HCT116 (cell line): ENCODE measurements around the gene KRT7. TPM values are rescaled to one million over a fixed set of nuclear protein-coding genes. Genes with fewer than 3 reads are reported as not detected.

Experiments used
- ATAC-seq: fragments of 200-7000 bp; cut with Tn5 transposase; 2 replicates; pipeline ENCODE4 v1.9.1; 2020; ENCODE audit warnings: mild to moderate bottlenecking, moderate library complexity
- BruUV-seq: library from RNA; stranded (reverse); fragments of 400-500 nt; replicated peaks from 2 replicates; lab custom pipeline; 2021; lab: Mats Ljungman, UMichigan
- CTCF ChIA-PET: fragments of 300-600 bp; sonication (Branson Sonifier 250); formaldehyde crosslinking; loops from one replicate; lab custom pipeline; 2021; ENCODE audit warnings: antibody characterized with exemption; lab: Charles Lee
- POLR2A ChIA-PET: fragments of 300-600, 350-600 bp; sonication (Branson Sonifier 250); formaldehyde crosslinking; loops from one replicate; lab custom pipeline; 2021; ENCODE audit warnings: antibody characterized with exemption; lab: Charles Lee
- RAD21 ChIA-PET, 2 experiments: fragments of 300-600 bp; sonication (Branson Sonifier 250); formaldehyde crosslinking; loops; one replicate each; lab custom pipeline; 2023; ENCODE audit warnings: low total read pairs in 2 of 2; ENCODE audit not compliant: uncharacterized antibody in 2 of 2, unreplicated experiment in 2 of 2, low non-redundant PET in 1 of 2; lab: Charles Lee
- DNase-seq: peaks from one replicate; pipeline ENCODE4 v3.0.0-alpha.2; 2010; ENCODE audit warnings: low read depth, low spot score
- H2AFZ ChIP-seq: fragments of 200-600 bp; shearing (Covaris generic), sonication (generic); 2 replicates; pipeline ENCODE4 v1.6.1; 2017; ENCODE audit warnings: low read depth, mixed run types, mixed read lengths, antibody characterized with exemption, low read length; ENCODE audit not compliant: poor library complexity, severe bottlenecking
- H3K27ac ChIP-seq: 2 replicates; pipeline ENCODE4 v1.5.1; 2012; ENCODE audit warnings: low read depth, low read length
- H3K27me3 ChIP-seq: fragments of 200-600 bp; sonication (generic); 2 replicates; pipeline ENCODE4 v1.6.1; 2016; ENCODE audit warnings: mixed run types, low read length, mixed read lengths; ENCODE audit not compliant: insufficient read depth
- H3K36me3 ChIP-seq, 2 experiments: fragments of 200-500 bp in 1 of 2; fragments of 200-600 bp in 1 of 2; sonication (Bioruptor generic) in 1 of 2; sonication (generic) in 1 of 2; 2 replicates each; pipeline versions ENCODE4 v1.5.1 to v1.6.1; 2014 to 2016; ENCODE audit warnings: low read length in 2 of 2, inconsistent platforms in 1 of 2, mixed read lengths in 1 of 2, mixed run types in 1 of 2; ENCODE audit not compliant: insufficient read depth in 2 of 2, control insufficient read depth in 1 of 2
- H3K4me1 ChIP-seq, 2 experiments: fragments of 200-600 bp in 1 of 2; sonication (generic) in 1 of 2; 2 replicates each; pipeline versions ENCODE4 v1.5.1 to v1.6.1; 2012 to 2017; ENCODE audit warnings: low read length in 2 of 2, inconsistent platforms in 1 of 2, mild to moderate bottlenecking in 1 of 2, mixed read lengths in 1 of 2, mixed run types in 1 of 2, moderate library complexity in 1 of 2; ENCODE audit not compliant: insufficient read depth in 2 of 2, control insufficient read depth in 1 of 2
- H3K4me2 ChIP-seq: fragments of 200-600 bp; sonication (generic); 2 replicates; pipeline ENCODE4 v1.6.1; 2017; ENCODE audit warnings: mixed run types, low read length, mixed read lengths
- H3K4me3 ChIP-seq, 2 experiments: fragments of 200-600 bp in 1 of 2; sonication (generic) in 1 of 2; replicated peaks in 1 of 2; 2 replicates each; pipeline ENCODE4 v1.5.1; 2011 to 2016; ENCODE audit warnings: low read length in 2 of 2, control low read depth in 1 of 2, low read depth in 1 of 2, mild to moderate bottlenecking in 1 of 2, mixed read lengths in 1 of 2, mixed run types in 1 of 2
- H3K79me2 ChIP-seq: fragments of 200-600 bp; sonication (generic); 2 replicates; pipeline ENCODE4 v1.6.1; 2017; ENCODE audit warnings: mild to moderate bottlenecking, mixed run types, low read length, moderate library complexity, mixed read lengths; ENCODE audit not compliant: insufficient read depth
- H3K9ac ChIP-seq: fragments of 200-600 bp; sonication (generic); 2 replicates; pipeline ENCODE4 v1.6.1; 2016; ENCODE audit warnings: low read length, mixed read lengths
- H3K9me2 ChIP-seq: fragments of 200-600 bp; sonication (generic), shearing (Covaris generic); 2 replicates; pipeline ENCODE4 v1.6.1; 2017; ENCODE audit warnings: mixed run types, mild to moderate bottlenecking, moderate library complexity; ENCODE audit not compliant: insufficient read depth
- H3K9me3 ChIP-seq, 2 experiments: fragments of 200-500 bp in 1 of 2; fragments of 200-600 bp in 1 of 2; sonication (Bioruptor generic) in 1 of 2; sonication (generic) in 1 of 2; 2 replicates each; pipeline ENCODE4 v1.6.1; 2014 to 2017; ENCODE audit warnings: low read length in 2 of 2, mixed read lengths in 2 of 2, inconsistent platforms in 1 of 2, low read depth in 1 of 2, mild to moderate bottlenecking in 1 of 2, mixed run types in 1 of 2, moderate library complexity in 1 of 2; ENCODE audit not compliant: control insufficient read depth in 1 of 2, insufficient read depth in 1 of 2
- H4K20me1 ChIP-seq: fragments of 200-600 bp; sonication (generic), shearing (Covaris generic); 2 replicates; pipeline ENCODE4 v1.6.1; 2017; ENCODE audit warnings: mixed run types, mild to moderate bottlenecking, moderate library complexity; ENCODE audit not compliant: insufficient read depth
- CBX3 ChIP-seq: IDR thresholded peaks from 2 replicates; pipeline ENCODE4 v1.6.1; 2012; ENCODE audit warnings: low read depth
- CEBPB ChIP-seq: IDR thresholded peaks from 2 replicates; pipeline ENCODE4 v1.6.1; 2012; ENCODE audit warnings: low read depth
- EGR1 ChIP-seq: IDR thresholded peaks from 2 replicates; pipeline ENCODE4 v1.6.1; 2012; ENCODE audit warnings: low read depth
- ELF1 ChIP-seq: IDR thresholded peaks from 2 replicates; pipeline ENCODE4 v1.6.1; 2012; ENCODE audit warnings: low read depth, borderline replicate concordance
- EZH2phosphoT487 ChIP-seq: fragments of 200-600 bp; IDR thresholded peaks from 2 replicates; pipeline ENCODE4 v1.6.1; 2018; ENCODE audit warnings: antibody characterized with exemption, borderline replicate concordance
- FOSL1 ChIP-seq: IDR thresholded peaks from 2 replicates; pipeline ENCODE4 v1.6.1; 2012; ENCODE audit warnings: low read depth
- JUND ChIP-seq: IDR thresholded peaks from 2 replicates; pipeline ENCODE4 v1.6.1; 2012
- POLR2A ChIP-seq: IDR thresholded peaks from 2 replicates; pipeline ENCODE4 v1.7.0; 2011; ENCODE audit warnings: borderline replicate concordance; ENCODE audit not compliant: insufficient read depth, insufficient read length; ENCODE audit errors: extremely low read depth
- POLR2AphosphoS5 ChIP-seq: IDR thresholded peaks from 2 replicates; pipeline ENCODE4 v1.6.1; 2011; ENCODE audit warnings: mild to moderate bottlenecking, low read depth, low read length, moderate library complexity
- SIN3A ChIP-seq: IDR thresholded peaks from 2 replicates; pipeline ENCODE4 v1.6.1; 2012; ENCODE audit warnings: low read depth
- TCF7L2 ChIP-seq: IDR thresholded peaks from 2 replicates; pipeline ENCODE4 v1.7.0; 2011; ENCODE audit warnings: borderline replicate concordance, inconsistent platforms; ENCODE audit not compliant: insufficient read depth, insufficient read length; ENCODE audit errors: extremely low read depth
- ZFX ChIP-seq: fragments of 450-650 bp; IDR thresholded peaks from 2 replicates; pipeline ENCODE4 v1.6.1; 2017
- intact Hi-C: fragments of 100-400 bp; cut with micrococcal nuclease; formaldehyde crosslinking; loops from 2 replicates; pipeline ENCODE4 v1.10.0; 2022
- total RNA-seq: library from RNA; stranded (reverse); gene quantifications from one replicate; pipeline ENCODE4 v1.2.1, GENCODE V29; 2021; ENCODE audit not compliant: unreplicated experiment
- TF ChIP-seq, protein P1 (sequence below): IDR thresholded peaks from 2 replicates; pipeline ENCODE4 v1.6.1; 2012; ENCODE audit warnings: low read depth
- TF ChIP-seq, protein P2 (sequence below): IDR thresholded peaks from 2 replicates; pipeline ENCODE4 v1.6.1; 2011; ENCODE audit warnings: mild to moderate bottlenecking, low read length, moderate library complexity; ENCODE audit not compliant: insufficient replicate concordance; ENCODE audit errors: extremely low read depth
- TF ChIP-seq, protein P3 (sequence below), 3 experiments: fragments of 200-600 bp in 1 of 3; sonication (generic) in 1 of 3; IDR thresholded peaks in 2 of 3; conservative IDR thresholded peaks in 1 of 3; 2 replicates each; pipeline ENCODE4 v1.5.1; 2012 to 2017; ENCODE audit warnings: low read depth in 2 of 3, low read length in 2 of 3, antibody characterized with exemption in 1 of 3, borderline replicate concordance in 1 of 3, control low read depth in 1 of 3, mild to moderate bottlenecking in 1 of 3, mixed read lengths in 1 of 3, mixed run types in 1 of 3, moderate library complexity in 1 of 3; ENCODE audit not compliant: insufficient read depth in 1 of 3

Gene KRT7
- total RNA-seq, 1 experiment from 2014 or later: 72.6 TPM

DNA sequence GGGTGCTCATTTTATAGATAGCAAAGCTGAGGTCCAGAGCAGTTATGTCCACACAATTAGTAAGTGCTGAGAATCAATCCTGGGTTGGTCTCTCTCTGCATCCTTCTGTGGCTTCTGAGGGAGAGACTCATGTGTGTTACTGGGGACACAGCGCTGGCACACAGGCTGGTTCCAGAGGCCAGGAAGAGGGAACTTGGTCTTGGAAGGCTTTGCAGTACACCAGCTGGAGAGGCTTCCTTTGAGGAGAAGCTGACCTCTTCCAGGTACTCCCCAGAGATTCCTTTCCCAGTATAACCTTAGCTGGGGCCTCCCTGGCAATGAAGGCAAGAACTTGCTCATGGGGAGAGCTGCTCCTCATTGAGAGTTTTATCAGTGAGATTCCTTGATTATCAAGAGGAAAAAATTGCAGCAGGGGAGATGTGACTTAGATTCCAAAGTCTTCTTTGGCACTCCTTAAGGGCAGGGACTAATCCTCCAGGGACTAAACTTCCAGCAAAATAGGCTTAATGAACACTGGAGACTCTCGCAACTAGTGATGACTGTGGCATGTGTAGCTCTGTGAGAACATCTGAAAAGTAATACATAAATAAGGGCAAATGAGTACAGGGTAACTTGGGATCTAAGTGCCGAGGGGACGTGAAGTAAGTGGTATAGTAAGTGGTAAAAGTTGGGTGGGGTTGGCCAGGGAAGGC lies 27.3 kb upstream of the KRT7 start:
- POLR2A ChIA-PET: no interaction called here
- H3K79me2 ChIP-seq: no peaks in the 10 kb centered on the region
- H2AFZ ChIP-seq: no peak overlapping the region
- no peak overlapping the region for H3K4me2 ChIP-seq
- TF ChIP-seq EZH2phosphoT487: no peak
- TF ChIP-seq, protein P1, sequence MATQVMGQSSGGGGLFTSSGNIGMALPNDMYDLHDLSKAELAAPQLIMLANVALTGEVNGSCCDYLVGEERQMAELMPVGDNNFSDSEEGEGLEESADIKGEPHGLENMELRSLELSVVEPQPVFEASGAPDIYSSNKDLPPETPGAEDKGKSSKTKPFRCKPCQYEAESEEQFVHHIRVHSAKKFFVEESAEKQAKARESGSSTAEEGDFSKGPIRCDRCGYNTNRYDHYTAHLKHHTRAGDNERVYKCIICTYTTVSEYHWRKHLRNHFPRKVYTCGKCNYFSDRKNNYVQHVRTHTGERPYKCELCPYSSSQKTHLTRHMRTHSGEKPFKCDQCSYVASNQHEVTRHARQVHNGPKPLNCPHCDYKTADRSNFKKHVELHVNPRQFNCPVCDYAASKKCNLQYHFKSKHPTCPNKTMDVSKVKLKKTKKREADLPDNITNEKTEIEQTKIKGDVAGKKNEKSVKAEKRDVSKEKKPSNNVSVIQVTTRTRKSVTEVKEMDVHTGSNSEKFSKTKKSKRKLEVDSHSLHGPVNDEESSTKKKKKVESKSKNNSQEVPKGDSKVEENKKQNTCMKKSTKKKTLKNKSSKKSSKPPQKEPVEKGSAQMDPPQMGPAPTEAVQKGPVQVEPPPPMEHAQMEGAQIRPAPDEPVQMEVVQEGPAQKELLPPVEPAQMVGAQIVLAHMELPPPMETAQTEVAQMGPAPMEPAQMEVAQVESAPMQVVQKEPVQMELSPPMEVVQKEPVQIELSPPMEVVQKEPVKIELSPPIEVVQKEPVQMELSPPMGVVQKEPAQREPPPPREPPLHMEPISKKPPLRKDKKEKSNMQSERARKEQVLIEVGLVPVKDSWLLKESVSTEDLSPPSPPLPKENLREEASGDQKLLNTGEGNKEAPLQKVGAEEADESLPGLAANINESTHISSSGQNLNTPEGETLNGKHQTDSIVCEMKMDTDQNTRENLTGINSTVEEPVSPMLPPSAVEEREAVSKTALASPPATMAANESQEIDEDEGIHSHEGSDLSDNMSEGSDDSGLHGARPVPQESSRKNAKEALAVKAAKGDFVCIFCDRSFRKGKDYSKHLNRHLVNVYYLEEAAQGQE: no peak
- no peak for TF ChIP-seq ELF1
- TF ChIP-seq, protein P2, sequence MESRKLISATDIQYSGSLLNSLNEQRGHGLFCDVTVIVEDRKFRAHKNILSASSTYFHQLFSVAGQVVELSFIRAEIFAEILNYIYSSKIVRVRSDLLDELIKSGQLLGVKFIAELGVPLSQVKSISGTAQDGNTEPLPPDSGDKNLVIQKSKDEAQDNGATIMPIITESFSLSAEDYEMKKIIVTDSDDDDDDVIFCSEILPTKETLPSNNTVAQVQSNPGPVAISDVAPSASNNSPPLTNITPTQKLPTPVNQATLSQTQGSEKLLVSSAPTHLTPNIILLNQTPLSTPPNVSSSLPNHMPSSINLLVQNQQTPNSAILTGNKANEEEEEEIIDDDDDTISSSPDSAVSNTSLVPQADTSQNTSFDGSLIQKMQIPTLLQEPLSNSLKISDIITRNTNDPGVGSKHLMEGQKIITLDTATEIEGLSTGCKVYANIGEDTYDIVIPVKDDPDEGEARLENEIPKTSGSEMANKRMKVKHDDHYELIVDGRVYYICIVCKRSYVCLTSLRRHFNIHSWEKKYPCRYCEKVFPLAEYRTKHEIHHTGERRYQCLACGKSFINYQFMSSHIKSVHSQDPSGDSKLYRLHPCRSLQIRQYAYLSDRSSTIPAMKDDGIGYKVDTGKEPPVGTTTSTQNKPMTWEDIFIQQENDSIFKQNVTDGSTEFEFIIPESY: no peak
- TF ChIP-seq, protein P3, sequence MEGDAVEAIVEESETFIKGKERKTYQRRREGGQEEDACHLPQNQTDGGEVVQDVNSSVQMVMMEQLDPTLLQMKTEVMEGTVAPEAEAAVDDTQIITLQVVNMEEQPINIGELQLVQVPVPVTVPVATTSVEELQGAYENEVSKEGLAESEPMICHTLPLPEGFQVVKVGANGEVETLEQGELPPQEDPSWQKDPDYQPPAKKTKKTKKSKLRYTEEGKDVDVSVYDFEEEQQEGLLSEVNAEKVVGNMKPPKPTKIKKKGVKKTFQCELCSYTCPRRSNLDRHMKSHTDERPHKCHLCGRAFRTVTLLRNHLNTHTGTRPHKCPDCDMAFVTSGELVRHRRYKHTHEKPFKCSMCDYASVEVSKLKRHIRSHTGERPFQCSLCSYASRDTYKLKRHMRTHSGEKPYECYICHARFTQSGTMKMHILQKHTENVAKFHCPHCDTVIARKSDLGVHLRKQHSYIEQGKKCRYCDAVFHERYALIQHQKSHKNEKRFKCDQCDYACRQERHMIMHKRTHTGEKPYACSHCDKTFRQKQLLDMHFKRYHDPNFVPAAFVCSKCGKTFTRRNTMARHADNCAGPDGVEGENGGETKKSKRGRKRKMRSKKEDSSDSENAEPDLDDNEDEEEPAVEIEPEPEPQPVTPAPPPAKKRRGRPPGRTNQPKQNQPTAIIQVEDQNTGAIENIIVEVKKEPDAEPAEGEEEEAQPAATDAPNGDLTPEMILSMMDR (IDR thresholded peaks at IDR 0.05 in 2 of 3, conservative IDR thresholded peaks at IDR 0.05 in 1 of 3; ENCODE audit: borderline replicate concordance in 1 of 3, insufficient read depth in 1 of 3, low read depth in 2 of 3, low read length in 2 of 3): no peak
- no peak for TF ChIP-seq EGR1
- no peak for TF ChIP-seq POLR2A
- TF ChIP-seq CEBPB: no peak
- TF ChIP-seq TCF7L2: no peak
- TF ChIP-seq CBX3: no peak
- no peak for TF ChIP-seq FOSL1
- TF ChIP-seq POLR2AphosphoS5: no peak
- TF ChIP-seq ZFX: no peak
- TF ChIP-seq JUND: no peak
- TF ChIP-seq SIN3A: no peak
- no peaks in the 10 kb centered on the region for H3K9me3 ChIP-seq
- no peaks in the 10 kb centered on the region for H4K20me1 ChIP-seq
- H3K4me1 ChIP-seq: peaks cover 16 to 82% of the 10 kb centered on the region in 2 experiments
- no peak overlapping the region for H3K4me3 ChIP-seq
- intact Hi-C loops: no loop called here
- CTCF ChIA-PET: interaction anchor here (1.2 kb wide), 1 partner anchor 8 kb away, joined by 4 read pairs; no protein-coding TSS in a partner anchor
- H3K36me3 ChIP-seq: no peaks in the 10 kb centered on the region
- RAD21 ChIA-PET: no interaction called here
- no peaks in the 10 kb centered on the region for H3K9me2 ChIP-seq
- no peak for ATAC-seq
- no TSS peak for BruUV-seq
- no peak overlapping the region for H3K27ac ChIP-seq
- H3K9ac ChIP-seq: no peak overlapping the region
- peaks cover 3% of the 10 kb centered on the region for H3K27me3 ChIP-seq
- DNase-seq: no peak
